CD14-positive monocyte (primary cell): ENCODE results near the gene NARS2. TPM values are rescaled to one million over a fixed set of nuclear protein-coding genes. Genes with fewer than 3 reads are reported as not detected.
A peak's percentile ranks its signal among the peaks of the same experiment; 100 is the strongest.

Source experiments
- DNase-seq, 3 donors: peaks; one replicate each; pipeline ENCODE4 v3.0.0-alpha.2; 2011 to 2022
- H2AFZ ChIP-seq: 2 replicates; pipeline ENCODE4 v1.6.0; 2012; ENCODE audit warnings: mild to moderate bottlenecking, low read depth, low read length, inconsistent platforms; ENCODE audit not compliant: insufficient read depth, poor library complexity, severe bottlenecking
- H3K27ac ChIP-seq, 2 donors: 1 replicate in 1 of 2; 2 replicates in 1 of 2; pipeline ENCODE4 v1.5.1; 2012 to 2013; ENCODE audit warnings: low read length in 2 of 2, control low read depth in 1 of 2, inconsistent platforms in 1 of 2, low read depth in 1 of 2, mild to moderate bottlenecking in 1 of 2
- H3K27me3 ChIP-seq, 2 donors: one replicate each; pipeline versions ENCODE4 v1.6.0 to v1.6.1; 2011 to 2013; ENCODE audit warnings: low read length in 2 of 2; ENCODE audit not compliant: control insufficient read depth in 2 of 2, insufficient read depth in 2 of 2
- H3K36me3 ChIP-seq, 2 donors: replicated peaks in 1 of 2; 1 replicate in 1 of 2; 2 replicates in 1 of 2; pipeline versions ENCODE4 v1.5.1 to v1.6.1; 2012 to 2013; ENCODE audit warnings: low read length in 2 of 2, control low read depth in 1 of 2, inconsistent platforms in 1 of 2, mild to moderate bottlenecking in 1 of 2; ENCODE audit not compliant: insufficient read depth in 2 of 2, control insufficient read depth in 1 of 2
- H3K4me1 ChIP-seq, 2 donors: 1 replicate in 1 of 2; 2 replicates in 1 of 2; pipeline versions ENCODE4 v1.5.1 to v1.6.1; 2012 to 2013; ENCODE audit warnings: low read length in 2 of 2, control low read depth in 1 of 2, inconsistent platforms in 1 of 2, mild to moderate bottlenecking in 1 of 2, moderate library complexity in 1 of 2; ENCODE audit not compliant: insufficient read depth in 2 of 2, control insufficient read depth in 1 of 2
- H3K4me2 ChIP-seq: replicated peaks from 2 replicates; pipeline ENCODE3; 2012; ENCODE audit warnings: low read length, moderate library complexity, mild to moderate bottlenecking; ENCODE audit not compliant: poor library complexity, severe bottlenecking; ENCODE audit errors: extremely low read depth
- H3K4me3 ChIP-seq, 3 experiments: fragments of 200-600 bp in 1 of 3; sonication (generic) in 1 of 3; replicated peaks in 1 of 3; 1 replicate in 2 of 3; 2 replicates in 1 of 3; pipeline ENCODE4 v1.5.1; 2011 to 2013; ENCODE audit warnings: low read length in 3 of 3, mild to moderate bottlenecking in 3 of 3, control low read depth in 2 of 3, low read depth in 2 of 3, inconsistent platforms in 1 of 3, moderate library complexity in 1 of 3
- H3K79me2 ChIP-seq: 2 replicates; pipeline ENCODE4 v1.6.0; 2012; ENCODE audit warnings: mild to moderate bottlenecking, control low read depth, inconsistent platforms, low read length, moderate library complexity; ENCODE audit not compliant: insufficient read depth
- H3K9ac ChIP-seq: 2 replicates; pipeline ENCODE4 v1.6.0; 2017; ENCODE audit warnings: low read length, mild to moderate bottlenecking; ENCODE audit not compliant: insufficient read depth, poor library complexity, severe bottlenecking
- H3K9me3 ChIP-seq, 2 donors: replicated peaks in 1 of 2; 1 replicate in 1 of 2; 2 replicates in 1 of 2; pipeline versions ENCODE4 v1.5.1 to v1.6.1; 2012 to 2013; ENCODE audit warnings: low read length in 2 of 2, control low read depth in 1 of 2; ENCODE audit not compliant: control insufficient read depth in 1 of 2, insufficient read depth in 1 of 2
- H4K20me1 ChIP-seq: 2 replicates; pipeline ENCODE4 v1.6.0; 2012; ENCODE audit warnings: mild to moderate bottlenecking, low read length, control low read depth, moderate library complexity; ENCODE audit not compliant: insufficient read depth
- H3K27ac Mint-ChIP-seq, 7 donors: one replicate each; pipeline ENCODE4 v1.8.0; 2020; ENCODE audit warnings: mild to moderate bottlenecking in 7 of 7, mixed read lengths in 7 of 7, moderate library complexity in 6 of 7, inconsistent platforms in 2 of 7
- H3K27me3 Mint-ChIP-seq, 3 donors: one replicate each; pipeline ENCODE4 v1.8.0; 2021 to 2022; ENCODE audit warnings: low read depth in 3 of 3, mild to moderate bottlenecking in 3 of 3, mixed read lengths in 3 of 3, moderate library complexity in 3 of 3, inconsistent platforms in 1 of 3
- H3K36me3 Mint-ChIP-seq, 2 donors: one replicate each; pipeline ENCODE4 v1.8.0; 2020; ENCODE audit warnings: mixed read lengths in 2 of 2, inconsistent platforms in 1 of 2, mild to moderate bottlenecking in 1 of 2
- H3K4me1 Mint-ChIP-seq: one replicate; pipeline ENCODE4 v1.8.0; 2020; ENCODE audit warnings: mild to moderate bottlenecking, mixed read lengths
- H3K4me3 Mint-ChIP-seq, 2 donors: one replicate each; pipeline ENCODE4 v1.8.0; 2020; ENCODE audit warnings: mild to moderate bottlenecking in 2 of 2, mixed read lengths in 2 of 2, moderate library complexity in 1 of 2
- H3K9me3 Mint-ChIP-seq, 7 donors: one replicate each; pipeline ENCODE4 v1.8.0; 2020 to 2022; ENCODE audit warnings: mixed read lengths in 7 of 7, mild to moderate bottlenecking in 6 of 7, moderate library complexity in 6 of 7, inconsistent platforms in 2 of 7
- WGBS: methylation state at CpG from one replicate; pipeline ENCODE4 v1.1.5; 2013; ENCODE audit warnings: missing lambda C conversion rate; ENCODE audit not compliant: insufficient coverage; 5-methylcytosine and 5-hydroxymethylcytosine counted together
- intact Hi-C, 2 donors: fragments of 100-400 bp; cut with micrococcal nuclease; formaldehyde crosslinking; loops; one replicate each; pipeline versions ENCODE4 v1.15.0 to v1.15.1; 2023
- polyA plus RNA-seq, 3 donors: library from polyadenylated mRNA; depleted of rRNA in 1 of 3; unstranded in 2 of 3; stranded (reverse) in 1 of 3; fragments of 300-500 nt in 2 of 3; fragments of >200 nt in 1 of 3; fragmentation: Illumina TruSeq in 2 of 3; gene quantifications; 1 replicate in 2 of 3; 2 replicates in 1 of 3; pipeline ENCODE4 v1.2.3, GENCODE V29; 2012 to 2021
- TF ChIP-seq, protein P1 (sequence below): fragments of 200-600 bp; IDR thresholded peaks from one replicate; pipeline ENCODE4 v1.8.0; 2022; ENCODE audit warnings: antibody characterized with exemption, mild to moderate bottlenecking

Gene NARS2
- polyA plus RNA-seq, 3 donors: 4.3 to 6.6 (median 4.9) TPM

GRCh38 chr11:78438298-78438975, 136.2 kb downstream of the NARS2 start:
- Histone ChIP-seq H3K9me3 (no peaks in the 10 kb centered on the region), H3K27ac (peak overlapping the region in 1 of 2 donors; percentile 16), H3K27me3 (no peaks in the 10 kb centered on the region), H2AFZ (no peak overlapping the region), H4K20me1 (no peaks in the 10 kb centered on the region), H3K4me3 (peak overlapping the region in 1 of 3 experiments; percentile 20), H3K36me3 (peaks cover 5 to 8% of the 10 kb centered on the region in 2 donors), H3K9ac (no peak overlapping the region), H3K4me1 (peaks cover 10 to 13% of the 10 kb centered on the region in 2 donors), H3K4me2 (peak overlapping the region; percentile 15), H3K79me2 (no peaks in the 10 kb centered on the region)
- H3K4me3 Mint-ChIP-seq: no peak overlapping the region
- H3K27ac Mint-ChIP-seq: peak overlapping the region in 3 of 7 donors; percentile 37 to 46 (median 42)
- TF ChIP-seq, protein P1, sequence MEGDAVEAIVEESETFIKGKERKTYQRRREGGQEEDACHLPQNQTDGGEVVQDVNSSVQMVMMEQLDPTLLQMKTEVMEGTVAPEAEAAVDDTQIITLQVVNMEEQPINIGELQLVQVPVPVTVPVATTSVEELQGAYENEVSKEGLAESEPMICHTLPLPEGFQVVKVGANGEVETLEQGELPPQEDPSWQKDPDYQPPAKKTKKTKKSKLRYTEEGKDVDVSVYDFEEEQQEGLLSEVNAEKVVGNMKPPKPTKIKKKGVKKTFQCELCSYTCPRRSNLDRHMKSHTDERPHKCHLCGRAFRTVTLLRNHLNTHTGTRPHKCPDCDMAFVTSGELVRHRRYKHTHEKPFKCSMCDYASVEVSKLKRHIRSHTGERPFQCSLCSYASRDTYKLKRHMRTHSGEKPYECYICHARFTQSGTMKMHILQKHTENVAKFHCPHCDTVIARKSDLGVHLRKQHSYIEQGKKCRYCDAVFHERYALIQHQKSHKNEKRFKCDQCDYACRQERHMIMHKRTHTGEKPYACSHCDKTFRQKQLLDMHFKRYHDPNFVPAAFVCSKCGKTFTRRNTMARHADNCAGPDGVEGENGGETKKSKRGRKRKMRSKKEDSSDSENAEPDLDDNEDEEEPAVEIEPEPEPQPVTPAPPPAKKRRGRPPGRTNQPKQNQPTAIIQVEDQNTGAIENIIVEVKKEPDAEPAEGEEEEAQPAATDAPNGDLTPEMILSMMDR: no peak
- H3K36me3 Mint-ChIP-seq: peaks cover 21 to 22% of the 10 kb centered on the region in 2 donors
- WGBS: no CpG with 5 or more reads among the region's 5 CpGs
- intact Hi-C loops: loop anchor here in 1 of 2 donors (10.0 kb wide), 2 partner anchors 64 to 214 kb away; no protein-coding TSS in a partner anchor
- H3K4me1 Mint-ChIP-seq: peaks cover 5% of the 10 kb centered on the region
- peak in 2 of 3 donors; percentile 62 to 65 for DNase-seq
- no peaks in the 10 kb centered on the region for H3K9me3 Mint-ChIP-seq
- no peaks in the 10 kb centered on the region for H3K27me3 Mint-ChIP-seq

DNA sequence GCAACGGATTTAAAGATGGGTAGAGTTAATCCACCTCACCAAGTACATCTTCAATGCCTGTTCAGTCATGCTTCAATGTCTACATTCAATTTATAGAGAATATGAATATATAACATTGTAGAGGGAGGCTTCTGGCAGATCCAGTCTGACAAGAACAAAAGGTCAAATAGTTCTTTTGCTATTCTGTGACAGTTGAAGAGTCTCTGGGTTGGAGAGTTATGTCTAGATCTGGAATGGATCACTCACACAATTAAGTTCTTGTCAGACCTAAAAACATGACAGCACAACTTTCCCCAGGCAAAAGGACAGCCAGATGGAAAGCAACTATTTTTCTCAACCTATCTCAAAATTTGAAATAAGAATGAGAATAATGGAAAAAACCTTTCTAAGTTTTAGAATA, 141.7 kb downstream of the NARS2 start:
- no peaks in the 10 kb centered on the region for H4K20me1 ChIP-seq
- no peaks in the 10 kb centered on the region for H3K27me3 ChIP-seq
- Mint-ChIP-seq H3K36me3 (peaks cover 4 to 9% of the 10 kb centered on the region in 2 donors), H3K4me1 (peaks cover 23% of the 10 kb centered on the region), H3K27ac (no peak overlapping the region), H3K27me3 (no peaks in the 10 kb centered on the region), H3K4me3 (no peak overlapping the region), H3K9me3 (no peaks in the 10 kb centered on the region)
- peaks cover 16 to 19% of the 10 kb centered on the region in 2 donors for H3K4me1 ChIP-seq
- H3K4me2 ChIP-seq: no peak overlapping the region
- H3K79me2 ChIP-seq: no peaks in the 10 kb centered on the region
- WGBS: no CpG with 5 or more reads among the region's 1 CpG
- intact Hi-C loops: loop anchor here (2.0 to 10.0 kb wide), 3 partner anchors 18 to 208 kb away; no protein-coding TSS in a partner anchor
- H3K4me3 ChIP-seq: no peak overlapping the region
- H3K36me3 ChIP-seq: no peaks in the 10 kb centered on the region
- no peak overlapping the region for H2AFZ ChIP-seq
- H3K27ac ChIP-seq: no peak overlapping the region
- H3K9ac ChIP-seq: no peak overlapping the region
- no peak for DNase-seq
- H3K9me3 ChIP-seq: no peaks in the 10 kb centered on the region
- TF ChIP-seq, protein P1: no peak
